AG10803 (cell line): Measurements from ENCODE around the gene CD151.

Experiments
- DNase-seq: peaks from one replicate; pipeline ENCODE4 v3.0.0; 2010; ENCODE audit warnings: low read depth
- H3K4me3 ChIP-seq: 2 replicates; pipeline ENCODE4 v1.5.1; 2011; ENCODE audit warnings: mild to moderate bottlenecking, low read length, control low read depth
- CTCF ChIP-seq: conservative IDR thresholded peaks from 2 replicates; pipeline ENCODE4 v1.5.1; 2011; ENCODE audit warnings: mild to moderate bottlenecking, low read length, control low read depth, inconsistent platforms

The CD151 gene

GRCh38 chr11:811446-812245 lies 21.1 kb upstream of the CD151 start:
- H3K4me3 ChIP-seq: peak overlapping the region; percentile 90
- no peak for DNase-seq
- 0 out of 2 replicates have a peak, but pooled peaks have one; percentile 7 for TF ChIP-seq CTCF

GRCh38 chr11:812390-812789 lies 20.4 kb upstream of the CD151 start:
- TF ChIP-seq CTCF: no peak

GRCh38 chr11:813072-813455 lies 19.7 kb upstream of the CD151 start:
- no peak overlapping the region for H3K4me3 ChIP-seq
- no peak for TF ChIP-seq CTCF
- no peak for DNase-seq

More at GRCh38 chr11:812390-812789, 20.4 kb upstream of the CD151 start:
- no peak overlapping the region for H3K4me3 ChIP-seq
- no peak for DNase-seq

GRCh38 chr11:813456-814096 lies 19.2 kb upstream of the CD151 start:
- TF ChIP-seq CTCF: no peak

GRCh38 chr11:815675-816432 lies 16.9 kb upstream of the CD151 start:
- H3K4me3 ChIP-seq: no peak overlapping the region
- TF ChIP-seq CTCF: no peak
- DNase-seq: no peak

More at GRCh38 chr11:813456-814096, 19.2 kb upstream of the CD151 start:
- no peak overlapping the region for H3K4me3 ChIP-seq
- DNase-seq: no peak

- DNase-seq: no peak
- no peak overlapping the region for H3K4me3 ChIP-seq
- TF ChIP-seq CTCF: no peak
Measured at GRCh38 chr11:816433-816779, 16.3 kb upstream of the CD151 start.
